Stimulated activated CD8-positive, alpha-beta memory T cell treated with anti-CD3 and anti-CD28 coated beads, Interleukin-2, amount 100 ng/mL, for 48 hours (primary cell): ENCODE measurements around the gene KATNB1.
"Not testable (repeated sequence)": the region's sequence is repeated elsewhere in the genome, so short reads cannot be mapped to it uniquely, and the experiment has no call there.

Source experiments
- DNase-seq, 2 donors: peaks; one replicate each; pipeline ENCODE4 v3.0.0-alpha.2; 2020; ENCODE audit warnings: low read depth in 2 of 2

KATNB1 gene

DNA sequence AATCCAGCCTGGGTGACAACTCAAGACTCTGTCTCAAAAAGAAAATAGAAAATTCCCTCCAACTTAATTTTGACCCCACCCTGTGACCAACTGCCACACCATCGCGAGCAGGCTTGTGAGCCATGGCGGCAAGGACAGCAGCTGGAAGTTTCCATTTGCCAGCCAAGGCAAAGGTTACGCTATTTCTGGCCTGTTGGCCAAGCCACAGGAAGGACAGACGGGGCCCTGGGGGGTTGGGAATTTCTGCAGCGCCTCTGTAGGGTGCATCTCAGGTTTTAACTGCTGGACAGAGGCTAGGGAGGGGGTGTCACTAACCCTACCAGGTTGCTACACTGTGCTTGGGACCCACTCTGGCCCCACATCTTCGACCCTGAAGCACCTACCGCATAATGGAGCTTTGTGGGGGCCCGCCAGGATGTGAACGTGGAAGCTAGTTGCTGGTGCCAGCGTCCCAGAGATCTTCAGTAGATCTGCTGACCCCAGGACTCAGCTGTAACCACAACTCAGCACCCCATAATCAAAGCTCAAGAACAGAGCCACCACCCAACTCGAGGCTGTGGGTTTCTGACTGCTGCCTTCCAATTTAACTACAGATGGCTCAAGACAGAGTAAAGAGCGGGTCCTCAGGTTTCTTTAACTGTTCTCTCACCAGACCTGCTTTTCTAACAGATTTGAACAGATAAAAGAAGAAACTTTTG, 55.8 kb downstream of the KATNB1 start:
- DNase-seq: no peak

GRCh38 chr16:57791893-57792461, 56.4 kb downstream of the KATNB1 start:
- no peak for DNase-seq

DNA sequence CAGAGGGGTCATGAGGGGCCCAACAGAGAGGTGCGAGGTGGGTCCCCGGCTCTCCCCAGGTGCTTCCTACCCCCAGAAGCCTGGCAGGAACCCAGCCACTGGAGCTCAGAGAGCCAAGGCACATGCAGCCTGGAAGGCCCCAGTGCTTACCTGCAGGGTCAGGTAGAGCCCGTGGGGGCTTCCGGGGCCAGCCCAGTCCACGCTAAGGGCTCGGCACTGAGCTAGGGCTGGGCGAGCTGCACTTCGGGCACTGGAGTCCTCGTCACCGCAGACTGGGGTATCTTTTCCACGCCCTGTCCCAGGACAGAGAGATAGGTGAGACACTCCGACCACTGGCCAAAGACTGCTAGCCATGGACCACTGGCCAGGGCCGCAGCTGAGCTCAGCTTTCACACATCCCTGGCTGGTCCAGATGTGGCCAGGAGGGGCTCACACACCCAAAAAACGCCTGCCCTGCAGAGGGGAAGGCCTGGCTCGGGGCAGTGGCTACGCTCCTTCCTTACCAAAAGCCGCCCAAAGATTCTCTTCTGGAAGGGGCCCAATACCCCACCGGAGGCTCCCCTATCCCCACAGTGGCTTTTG, 59.4 kb downstream of the KATNB1 start:
- no peak for DNase-seq

- DNase-seq: no peak
Measured at GRCh38 chr16:57795431-57795878, 59.9 kb downstream of the KATNB1 start.

DNA sequence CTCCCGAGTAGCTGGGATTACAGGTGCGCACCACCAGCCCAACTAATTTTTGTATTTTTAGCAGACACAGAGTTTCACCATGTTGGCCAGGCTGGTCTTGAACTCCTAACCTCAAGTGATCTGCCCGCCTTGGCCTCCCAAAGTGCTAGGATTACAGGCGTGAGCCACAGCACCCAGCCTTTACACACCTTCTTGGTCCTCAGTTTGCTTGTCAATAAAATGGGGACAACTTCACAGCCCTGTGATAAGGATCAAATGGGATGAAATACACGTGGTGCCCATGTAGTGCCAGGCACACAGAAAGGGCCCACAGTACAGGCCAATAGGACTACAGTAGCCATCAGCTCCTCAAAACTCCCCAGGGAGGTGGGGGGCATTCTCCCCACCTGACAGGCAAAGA, 60.4 kb downstream of the KATNB1 start:
- not testable (repeated sequence) for DNase-seq

DNA sequence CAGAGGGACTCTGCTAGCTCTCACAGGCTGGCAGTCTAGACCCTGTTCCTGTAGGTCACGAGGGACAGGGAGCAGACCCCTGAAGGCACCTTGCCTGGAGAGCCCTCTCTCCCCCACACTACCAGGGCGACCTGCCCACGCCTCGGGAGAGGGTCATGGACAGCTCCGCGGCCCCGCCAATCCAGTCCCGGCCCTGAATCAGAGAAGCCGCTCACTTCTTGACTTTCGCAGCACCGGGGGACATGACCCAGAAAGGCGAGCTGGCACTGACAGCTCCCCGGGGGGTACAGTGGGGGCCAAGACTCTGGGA, 61.6 kb downstream of the KATNB1 start:
- no peak for DNase-seq

GRCh38 chr16:57797526-57798266, 62.1 kb downstream of the KATNB1 start:
- DNase-seq: no peak

GRCh38 chr16:57798267-57798810, 62.8 kb downstream of the KATNB1 start:
- no peak for DNase-seq

DNA sequence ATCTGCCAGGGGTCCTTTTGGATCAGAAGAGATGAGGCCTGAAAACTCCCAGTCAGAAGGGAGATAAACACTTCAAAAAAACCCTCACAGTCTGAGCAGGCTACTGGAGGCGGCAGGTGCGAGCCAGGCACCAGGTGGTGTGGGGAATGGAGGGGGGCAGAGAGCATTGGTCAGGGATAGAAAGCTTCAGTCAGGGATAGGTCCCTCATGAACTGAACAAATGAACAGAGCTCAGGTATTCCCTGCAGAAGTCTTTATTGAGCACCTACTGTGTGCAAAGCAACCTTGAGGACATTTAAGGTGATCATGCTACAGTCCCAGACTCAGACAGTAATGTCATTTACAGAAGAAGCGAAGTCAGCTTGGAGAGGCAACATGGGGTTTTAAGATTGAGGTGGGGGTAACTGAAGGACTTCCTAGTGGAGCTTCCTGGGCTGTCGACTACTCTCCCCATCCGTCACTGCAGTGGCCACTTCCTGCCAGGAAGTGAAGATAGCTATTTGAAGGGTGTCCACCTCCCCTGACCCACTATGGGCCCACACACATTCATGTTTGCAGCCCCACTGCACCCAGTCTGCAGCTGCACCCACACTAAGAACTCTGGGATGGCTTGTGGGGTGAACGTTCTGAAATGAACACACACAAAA, 63.5 kb downstream of the KATNB1 start:
- DNase-seq: no peak

DNA sequence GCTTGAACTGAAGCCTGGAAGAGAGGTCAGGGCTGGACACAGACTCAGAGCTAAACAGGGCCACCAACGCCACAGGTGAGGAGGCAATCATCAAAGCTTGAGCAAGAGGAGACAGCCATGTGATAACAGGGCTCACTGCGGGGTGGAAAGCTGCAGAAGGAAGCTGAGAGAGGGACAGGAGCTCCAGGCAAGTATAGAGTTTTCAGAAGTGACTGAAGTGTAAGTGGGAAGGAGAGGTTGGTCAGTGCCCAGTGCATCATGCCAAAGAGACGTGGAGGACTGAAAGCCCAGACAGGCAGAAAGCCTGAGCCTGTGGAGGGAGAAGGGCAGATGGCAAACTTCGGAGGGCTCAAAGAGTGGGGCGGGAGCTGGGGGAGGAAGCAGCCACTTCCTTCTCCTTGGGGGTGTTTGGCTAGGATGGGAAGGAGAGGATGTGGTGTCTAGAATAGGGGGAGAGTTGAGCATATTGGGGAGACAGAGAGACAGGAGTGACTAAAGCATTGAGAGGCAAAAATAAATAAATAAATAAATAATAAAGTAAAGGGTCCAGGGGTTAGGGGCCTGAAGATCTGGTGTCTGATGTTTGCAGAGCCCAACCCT, 64.1 kb downstream of the KATNB1 start:
- DNase-seq: no peak

- DNase-seq: no peak
Measured at GRCh38 chr16:57800200-57801097, 64.9 kb downstream of the KATNB1 start.

DNA sequence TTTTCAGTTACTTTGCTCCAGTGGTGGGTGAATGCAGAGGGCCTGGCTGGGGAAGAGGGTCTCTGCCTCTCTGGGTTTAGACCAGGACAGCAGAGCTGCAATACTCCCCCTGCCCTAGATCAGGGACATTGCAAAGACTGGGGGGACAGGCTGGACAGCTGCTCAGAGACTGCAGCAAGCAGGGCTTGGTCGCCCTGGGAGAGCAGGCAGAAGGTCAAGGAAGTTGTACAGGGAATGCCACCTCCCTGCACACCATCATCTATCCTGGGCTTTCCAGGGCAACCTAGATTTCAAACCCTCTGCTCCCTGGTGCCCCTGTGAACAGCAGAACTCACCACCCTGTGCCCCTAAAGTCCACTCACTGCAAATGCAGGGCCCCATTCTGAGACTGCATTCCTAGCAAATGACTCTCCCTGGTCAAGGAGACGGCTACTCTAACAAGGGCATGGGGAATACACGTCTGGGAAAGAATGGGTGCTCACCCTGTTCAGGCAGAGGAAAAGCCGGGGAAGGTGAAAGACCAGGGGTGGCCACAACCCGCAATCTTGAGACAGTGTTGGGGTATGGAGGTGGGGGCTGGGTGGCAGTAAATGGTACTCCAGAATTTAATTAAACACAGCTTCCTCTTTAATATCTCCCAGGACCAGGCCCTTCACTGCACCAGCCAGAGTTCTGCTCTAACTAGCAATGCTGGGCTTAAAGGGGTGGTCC, 65.7 kb downstream of the KATNB1 start:
- DNase-seq: no peak

- no peak for DNase-seq
Measured at GRCh38 chr16:57801809-57802340, 66.3 kb downstream of the KATNB1 start.

GRCh38 chr16:57802341-57803133, 67.0 kb downstream of the KATNB1 start, which contains the start of gene KIFC3:
Gene KIFC3, minus strand, starts transcription at chr16:57802491. Its CDS starts 4,248 bp downstream, at chr16:57798243.
- peak; percentile 61 to 75 for DNase-seq

GRCh38 chr16:57803134-57803990, 67.8 kb downstream of the KATNB1 start:
- no peak for DNase-seq

DNA sequence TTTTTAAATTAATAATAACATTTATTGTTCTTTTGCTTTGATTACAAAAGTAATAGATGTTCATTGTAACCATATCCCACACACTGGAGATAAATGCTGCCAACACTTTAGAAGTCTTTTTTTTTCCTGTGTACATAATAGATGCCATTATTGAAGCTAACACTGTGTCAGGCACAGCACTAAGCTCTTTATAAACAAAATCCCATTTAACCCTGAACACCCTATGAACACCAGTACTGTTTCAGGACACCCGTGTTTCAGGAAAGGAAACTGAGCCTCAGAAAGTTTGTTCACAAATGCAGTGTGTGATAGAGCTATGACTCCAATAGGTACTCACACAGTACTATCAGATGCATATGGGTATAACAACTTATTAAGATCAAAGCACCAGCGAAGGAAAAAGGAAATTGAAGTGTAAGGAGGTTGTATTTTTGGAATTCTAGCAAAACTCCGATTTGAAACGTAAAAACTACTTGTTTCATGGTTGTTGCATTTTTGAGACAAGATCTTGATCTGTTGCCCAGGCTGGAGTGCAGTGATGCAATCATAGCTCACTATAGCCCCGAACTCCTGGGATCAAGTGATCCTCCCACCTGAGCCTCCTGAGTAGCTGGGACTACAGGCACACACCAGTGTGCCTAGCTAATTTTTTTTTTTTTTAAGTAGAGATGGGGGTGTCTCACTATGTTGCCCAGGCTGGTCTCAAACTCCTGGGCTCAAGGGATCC, 68.7 kb downstream of the KATNB1 start:
- no peak for DNase-seq

DNA sequence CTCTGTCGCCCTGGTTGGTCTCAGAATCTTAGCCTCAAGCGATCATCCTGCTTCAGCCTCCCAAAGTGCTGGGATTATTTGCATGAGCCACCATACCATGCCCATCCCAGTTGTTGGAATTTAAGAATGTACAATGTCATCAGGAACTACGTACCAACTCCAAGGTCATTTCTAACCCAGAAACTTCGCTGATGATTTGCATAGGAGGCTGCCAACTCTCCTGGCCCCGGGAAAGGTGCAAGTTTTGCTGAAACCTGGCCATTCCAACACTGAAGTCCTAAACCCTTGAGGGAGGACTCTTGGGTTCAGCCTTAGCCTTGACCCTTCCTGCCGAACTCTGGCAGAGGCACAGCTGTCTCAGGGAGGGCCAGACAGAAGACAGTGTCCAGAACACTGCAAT, 69.6 kb downstream of the KATNB1 start:
- DNase-seq: no peak
